ENCODE measurements around the gene MVK. TPM values are rescaled to one million over a fixed set of nuclear protein-coding genes. Genes with fewer than 3 reads are reported as not detected.
A peak's percentile ranks its signal among the peaks of the same experiment; 100 is the strongest.

The MVK gene
- total RNA-seq (2014; rRNA removed; shearing (Covaris generic)) = 16.7 and 18.1 TPM in 2 replicates

DNA sequence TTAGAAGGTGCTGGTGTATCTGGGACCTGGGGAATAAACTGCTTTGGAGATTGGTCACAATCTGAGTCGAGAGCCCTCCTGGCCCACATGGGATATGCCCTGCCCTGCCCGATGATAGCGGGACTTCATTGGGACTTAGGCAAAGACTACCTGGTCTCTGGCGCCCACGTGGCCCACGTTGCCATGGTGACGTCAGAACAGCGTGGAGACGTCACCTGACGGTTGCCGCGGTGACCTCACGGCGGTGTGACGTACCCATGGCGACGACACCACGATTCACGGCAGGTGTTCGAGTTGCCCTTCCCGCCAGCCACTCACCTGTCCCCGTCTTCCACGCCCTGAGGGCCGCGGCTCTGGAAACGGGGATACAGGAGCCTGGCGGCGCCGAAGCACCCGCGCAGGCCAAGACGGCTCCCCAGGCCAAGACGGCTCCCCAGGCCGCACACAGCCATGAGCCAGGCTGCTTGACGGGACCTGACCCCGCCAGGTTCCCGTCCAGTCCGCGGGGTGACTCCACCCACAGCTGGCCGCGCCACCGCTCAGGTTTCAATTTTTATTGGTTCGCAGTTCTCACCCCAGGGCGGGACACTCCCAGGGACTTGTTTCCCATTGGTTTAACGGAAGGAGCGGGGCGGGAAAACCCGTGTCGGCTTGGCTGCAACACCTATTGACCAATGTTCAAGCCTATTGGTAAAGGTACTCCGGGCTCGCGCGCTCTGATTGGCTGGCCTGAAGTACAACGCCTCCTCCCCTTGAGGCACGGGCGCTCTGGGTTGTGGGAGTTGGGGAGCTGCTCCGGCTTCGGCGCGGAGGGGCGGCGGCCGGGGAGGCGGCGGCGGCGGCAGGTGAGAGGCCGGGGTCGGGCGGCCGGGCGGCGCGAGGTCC lies at the start of gene MVK, which contains the start of gene MMAB:
Gene MVK (plus strand): TSS at position 766 of the 885 bp plus-strand sequence. CDS start 1,029 bp downstream, outside the sequence.
Gene MMAB (minus strand): TSS at position 476 of the 885 bp plus-strand sequence. CDS start 24 bp downstream, at position 452.
- H3K4me3 ChIP-seq = peak within 1 kb of the TSS; percentile 81

DNA sequence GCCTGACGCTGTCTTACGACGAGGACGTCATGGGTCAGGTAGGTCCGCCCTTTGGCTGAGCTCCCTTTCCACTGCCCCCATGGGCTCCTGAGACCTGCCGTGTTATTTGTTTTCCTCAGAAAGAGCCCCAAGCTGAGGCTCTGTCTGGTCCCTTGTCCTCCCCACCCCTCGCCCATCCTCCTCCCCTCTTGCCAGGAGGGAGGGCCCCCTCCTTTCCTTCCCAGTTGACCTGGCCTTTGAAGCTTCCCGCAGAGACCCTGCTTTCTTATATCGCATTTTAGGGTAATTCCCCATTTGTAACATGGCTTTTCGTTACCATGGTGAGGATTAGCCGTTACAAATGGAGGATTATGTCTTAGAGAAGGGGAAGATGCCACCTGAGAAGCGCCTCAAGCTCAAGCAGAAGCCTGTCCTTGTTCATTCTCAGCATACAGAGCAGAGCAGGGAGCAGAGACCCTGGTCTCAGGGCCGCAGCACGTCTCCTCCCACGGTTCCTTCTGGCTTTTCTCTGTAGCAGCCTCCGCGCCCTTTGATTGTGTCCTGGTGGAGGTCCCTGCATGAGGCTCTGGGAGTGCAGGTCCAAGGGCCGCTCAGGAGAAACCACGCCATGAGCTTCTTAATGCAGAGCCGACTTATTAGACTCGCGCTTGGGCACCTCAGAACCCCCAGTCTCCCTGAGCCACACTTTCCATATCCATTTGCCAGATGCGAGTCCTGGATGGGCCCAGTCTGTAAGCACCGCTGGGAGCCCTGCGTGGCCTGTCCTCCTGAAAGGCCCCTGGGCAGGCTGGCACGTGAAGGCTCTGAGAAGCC lies 48.9 kb upstream of the MVK start:
- no peak overlapping the region for H3K4me3 ChIP-seq
- H3K9me3 ChIP-seq (replicated peaks) = no peaks in the 10 kb centered on the region
- no peak for DNase-seq (ENCODE audit: low read depth in 1 of 2, low spot score in 2 of 2)
- no peak overlapping the region for H3K27ac ChIP-seq
- no peaks in the 10 kb centered on the region for H3K27me3 ChIP-seq (replicated peaks)
- H3K36me3 ChIP-seq = peaks cover 58% of the 10 kb centered on the region
- peaks cover 6% of the 10 kb centered on the region for H3K4me1 ChIP-seq (replicated peaks)

More for the DNA sequence above, at the start of gene MVK, which contains the start of gene MMAB:
- Histone ChIP-seq H3K36me3 (peaks cover 26% of the 10 kb centered on the region), H3K9me3 (replicated peaks) (no peaks in the 10 kb centered on the region), H3K27me3 (replicated peaks) (no peaks in the 10 kb centered on the region), H3K4me1 (replicated peaks) (peaks cover 16% of the 10 kb centered on the region), H3K27ac (peak within 1 kb of the TSS; percentile 73)
- DNase-seq (ENCODE audit: low read depth in 1 of 2, low spot score in 2 of 2) = peak; percentile 93 to 99

DNA sequence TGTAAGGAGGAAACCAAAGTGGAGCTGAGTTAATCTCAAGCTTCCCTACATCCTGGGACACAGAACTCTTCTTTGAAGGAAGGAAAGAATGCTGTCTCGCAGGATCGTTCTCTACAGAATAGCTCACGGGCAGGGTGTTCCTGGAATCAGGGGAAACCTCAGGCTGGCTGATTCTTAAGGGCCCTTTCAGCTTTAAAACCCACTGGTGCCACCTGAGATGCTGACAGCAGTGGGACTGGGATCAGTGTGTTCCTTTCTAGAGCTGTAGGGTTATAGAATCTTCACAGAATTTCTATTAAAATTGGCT lies 48.4 kb upstream of the MVK start:
- Histone ChIP-seq H3K27ac (no peak overlapping the region), H3K27me3 (replicated peaks) (no peaks in the 10 kb centered on the region), H3K4me3 (no peak overlapping the region), H3K9me3 (replicated peaks) (no peaks in the 10 kb centered on the region), H3K4me1 (replicated peaks) (peaks cover under 1% of the 10 kb centered on the region; the same call in 1 of the 2 replicates), H3K36me3 (peaks cover 56% of the 10 kb centered on the region)
- no peak for DNase-seq (ENCODE audit: low read depth in 1 of 2, low spot score in 2 of 2)

DNA sequence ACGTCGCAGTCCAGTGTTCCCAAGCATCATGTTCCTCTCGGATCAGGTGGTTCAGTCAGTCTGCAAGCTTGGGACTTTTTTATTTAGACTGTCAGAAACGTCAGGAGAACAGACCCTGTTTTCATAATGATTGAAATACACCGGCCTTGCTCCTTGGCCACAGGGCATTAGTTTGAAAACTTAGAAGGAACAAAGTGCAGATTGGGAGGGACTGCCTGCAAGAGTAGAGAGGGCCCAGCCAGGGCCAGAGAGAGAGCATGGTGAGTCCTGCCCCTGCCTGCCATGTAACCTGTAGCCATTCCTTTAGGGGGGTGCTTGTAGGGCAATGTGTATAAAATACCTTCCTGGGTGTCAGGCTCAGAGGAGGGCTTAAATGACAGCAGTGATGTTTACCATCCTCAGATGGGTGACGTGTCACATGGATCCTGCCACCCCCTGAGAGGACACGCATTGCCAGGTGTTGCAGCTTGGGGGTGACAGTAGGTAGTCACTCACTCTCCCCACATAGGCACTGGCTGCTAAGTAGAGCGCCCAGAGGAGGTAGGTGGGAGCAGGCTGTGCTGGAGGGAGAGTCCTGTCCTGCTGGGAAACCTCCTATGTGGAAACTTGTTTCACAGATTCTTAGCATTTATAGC lies 46.0 kb upstream of the MVK start:
- peaks cover 43% of the 10 kb centered on the region for H3K36me3 ChIP-seq
- H3K27ac ChIP-seq = no peak overlapping the region

DNA sequence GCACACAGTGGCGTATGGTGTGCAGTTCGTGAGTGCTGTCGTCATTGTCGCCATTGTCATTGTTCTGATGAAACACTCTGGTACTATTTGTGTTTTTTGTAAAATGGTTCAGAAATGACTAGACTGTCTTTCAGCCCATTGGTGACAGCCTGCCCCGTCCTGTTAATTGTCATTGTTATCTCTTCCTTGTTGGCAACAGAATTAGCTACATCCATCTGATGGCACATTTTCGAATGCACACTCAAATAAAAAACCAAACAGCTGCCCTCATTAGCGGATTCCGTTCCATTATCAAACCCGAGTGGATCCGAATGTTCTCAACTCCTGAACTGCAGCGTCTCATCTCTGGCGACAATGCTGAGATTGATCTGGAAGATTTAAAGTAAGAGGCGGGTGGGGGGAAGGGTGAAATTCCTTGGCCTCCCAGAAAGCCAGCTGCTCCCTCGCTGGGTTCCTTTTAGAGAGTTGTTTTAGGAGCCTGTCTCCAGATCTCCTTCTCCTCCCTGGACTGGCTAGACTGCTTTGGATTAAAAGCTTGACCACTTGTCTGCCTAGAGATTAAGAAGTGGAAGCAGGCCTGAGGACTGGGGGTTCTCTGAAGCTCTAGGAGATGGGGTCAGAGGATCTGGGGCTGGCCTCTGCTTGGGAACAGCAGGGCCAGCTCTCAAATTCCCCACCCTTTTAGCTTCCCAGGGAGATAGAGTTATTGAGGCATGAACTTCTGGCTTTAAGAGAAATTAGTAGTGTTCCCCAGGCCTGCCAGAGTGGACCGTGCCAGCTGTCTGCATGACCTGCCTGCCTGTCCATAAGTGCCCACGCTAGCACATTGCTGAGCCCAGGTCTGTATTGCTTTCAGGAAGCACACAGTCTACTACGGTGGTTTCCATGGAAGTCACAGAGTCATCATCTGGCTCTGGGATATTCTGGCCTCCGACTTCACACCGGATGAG lies 43.6 kb upstream of the MVK start:
- Histone ChIP-seq H3K9me3 (replicated peaks) (no peaks in the 10 kb centered on the region), H3K27me3 (replicated peaks) (no peaks in the 10 kb centered on the region), H3K4me1 (replicated peaks) (peaks cover 5% of the 10 kb centered on the region), H3K27ac (no peak overlapping the region), H3K4me3 (no peak overlapping the region), H3K36me3 (peaks cover 34% of the 10 kb centered on the region)
- no peak for DNase-seq (ENCODE audit: low read depth in 1 of 2, low spot score in 2 of 2)

More for the DNA sequence above, 46.0 kb upstream of the MVK start:
- Histone ChIP-seq H3K4me1 (replicated peaks) (peaks cover 5% of the 10 kb centered on the region), H3K27me3 (replicated peaks) (no peaks in the 10 kb centered on the region), H3K4me3 (no peak overlapping the region), H3K9me3 (replicated peaks) (no peaks in the 10 kb centered on the region)
- DNase-seq (ENCODE audit: low read depth in 1 of 2, low spot score in 2 of 2) = no peak

DNA sequence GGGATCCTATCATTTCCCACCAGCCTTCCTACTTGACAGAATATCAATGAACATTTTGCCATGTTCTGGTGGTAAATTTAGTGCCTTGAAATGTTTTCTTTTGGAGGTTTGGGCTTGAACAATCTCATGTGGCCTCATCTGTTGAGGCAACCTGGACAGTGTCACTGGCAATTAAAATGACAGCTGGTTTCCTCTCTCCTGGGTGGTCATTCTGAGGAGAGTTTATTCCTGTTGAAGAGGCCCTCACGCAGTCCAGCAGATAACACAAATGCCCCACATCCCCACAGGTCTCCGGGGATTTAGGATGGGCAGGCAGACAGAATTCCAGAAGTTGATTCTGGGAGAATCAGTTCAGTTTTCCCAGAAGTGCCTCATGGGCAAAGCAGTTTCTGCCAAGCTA lies 42.2 kb upstream of the MVK start:
- no peaks in the 10 kb centered on the region for H3K27me3 ChIP-seq (replicated peaks)
- no peak overlapping the region for H3K27ac ChIP-seq
- no peaks in the 10 kb centered on the region for H3K9me3 ChIP-seq (replicated peaks)
- peaks cover 5% of the 10 kb centered on the region for H3K4me1 ChIP-seq (replicated peaks)
- DNase-seq (ENCODE audit: low read depth in 1 of 2, low spot score in 2 of 2) = no peak
- H3K36me3 ChIP-seq = peaks cover 33% of the 10 kb centered on the region
- H3K4me3 ChIP-seq = no peak overlapping the region

DNA sequence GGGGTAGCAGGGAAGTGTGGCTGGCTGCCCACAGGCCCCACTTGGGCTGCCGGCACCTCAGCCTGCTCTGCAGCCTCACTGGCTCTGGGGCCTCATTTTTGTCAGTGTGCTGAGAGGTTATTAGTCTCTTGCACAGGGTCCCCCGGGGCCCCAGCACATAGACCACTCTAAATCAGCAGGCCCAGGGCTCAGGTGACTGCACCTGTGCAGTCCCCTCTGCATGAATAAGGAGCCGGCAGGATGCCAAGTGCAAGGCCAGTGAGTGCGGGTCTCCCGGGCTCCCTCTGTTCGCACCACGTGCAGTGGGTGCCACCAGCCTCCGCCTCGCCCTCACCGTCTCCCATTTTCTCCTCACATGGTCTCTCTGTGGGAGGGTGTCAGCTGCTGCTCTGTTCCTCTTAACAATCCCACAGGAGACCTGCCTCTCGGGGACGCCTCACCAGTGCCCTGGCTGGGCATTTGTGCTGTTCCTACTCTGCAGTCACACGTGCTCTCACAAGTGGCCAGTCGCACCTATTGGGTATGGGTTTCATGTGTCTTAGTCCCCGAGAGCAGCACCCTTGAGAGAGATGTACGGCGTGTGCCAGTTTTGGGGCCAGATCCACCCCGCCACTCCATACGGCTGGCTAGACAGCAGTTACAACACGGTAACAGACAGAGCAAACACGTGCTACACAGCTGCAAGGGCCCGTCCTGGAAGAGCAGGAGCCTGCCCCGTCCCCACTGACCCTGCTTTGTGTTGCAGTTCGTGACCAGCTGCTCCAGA lies 40.7 kb upstream of the MVK start:
- Histone ChIP-seq H3K9me3 (replicated peaks) (no peaks in the 10 kb centered on the region), H3K4me1 (replicated peaks) (peaks cover 5% of the 10 kb centered on the region), H3K27me3 (replicated peaks) (no peaks in the 10 kb centered on the region), H3K4me3 (no peak overlapping the region), H3K27ac (no peak overlapping the region), H3K36me3 (peaks cover 25% of the 10 kb centered on the region)
- no peak for DNase-seq (ENCODE audit: low read depth in 1 of 2, low spot score in 2 of 2)

DNA sequence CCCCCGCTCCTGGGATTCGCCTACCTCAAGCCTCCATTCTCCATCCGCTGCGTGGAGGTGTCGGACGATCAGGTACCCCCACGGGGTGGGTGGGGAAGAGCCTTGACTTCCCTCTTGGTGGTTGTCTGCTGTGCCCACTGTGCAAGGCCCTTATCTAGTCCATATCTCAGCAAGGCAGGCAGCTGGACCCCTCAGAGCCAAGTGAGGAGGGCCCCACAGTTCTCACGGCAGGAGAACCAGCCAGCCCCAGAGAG lies 40.2 kb upstream of the MVK start:
- Histone ChIP-seq H3K27me3 (replicated peaks) (no peaks in the 10 kb centered on the region), H3K9me3 (replicated peaks) (no peaks in the 10 kb centered on the region), H3K36me3 (peaks cover 27% of the 10 kb centered on the region), H3K4me3 (no peak overlapping the region), H3K27ac (no peak overlapping the region), H3K4me1 (replicated peaks) (peaks cover 6% of the 10 kb centered on the region)
- DNase-seq (ENCODE audit: low read depth in 1 of 2, low spot score in 2 of 2) = no peak

DNA sequence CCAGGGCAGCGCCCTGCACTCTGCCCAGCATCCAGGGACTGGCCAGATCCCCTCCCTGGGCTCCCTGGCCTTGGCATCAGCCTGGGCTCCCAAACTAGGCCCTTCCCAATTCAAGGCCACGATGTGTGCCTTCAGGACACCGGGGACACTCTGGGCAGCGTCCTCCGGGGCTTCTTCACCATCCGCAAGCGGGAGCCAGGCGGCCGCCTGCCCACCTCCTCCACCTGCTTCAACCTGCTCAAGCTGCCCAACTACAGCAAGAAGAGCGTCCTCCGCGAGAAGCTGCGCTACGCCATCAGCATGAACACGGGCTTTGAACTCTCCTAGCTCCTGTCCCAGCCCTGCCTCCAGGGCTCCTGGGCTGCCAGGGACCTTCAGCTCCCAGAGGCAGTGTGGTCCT lies 39.1 kb upstream of the MVK start:
- peaks cover 16% of the 10 kb centered on the region for H3K4me1 ChIP-seq (replicated peaks)
- H3K27me3 ChIP-seq (replicated peaks) = no peaks in the 10 kb centered on the region

DNA sequence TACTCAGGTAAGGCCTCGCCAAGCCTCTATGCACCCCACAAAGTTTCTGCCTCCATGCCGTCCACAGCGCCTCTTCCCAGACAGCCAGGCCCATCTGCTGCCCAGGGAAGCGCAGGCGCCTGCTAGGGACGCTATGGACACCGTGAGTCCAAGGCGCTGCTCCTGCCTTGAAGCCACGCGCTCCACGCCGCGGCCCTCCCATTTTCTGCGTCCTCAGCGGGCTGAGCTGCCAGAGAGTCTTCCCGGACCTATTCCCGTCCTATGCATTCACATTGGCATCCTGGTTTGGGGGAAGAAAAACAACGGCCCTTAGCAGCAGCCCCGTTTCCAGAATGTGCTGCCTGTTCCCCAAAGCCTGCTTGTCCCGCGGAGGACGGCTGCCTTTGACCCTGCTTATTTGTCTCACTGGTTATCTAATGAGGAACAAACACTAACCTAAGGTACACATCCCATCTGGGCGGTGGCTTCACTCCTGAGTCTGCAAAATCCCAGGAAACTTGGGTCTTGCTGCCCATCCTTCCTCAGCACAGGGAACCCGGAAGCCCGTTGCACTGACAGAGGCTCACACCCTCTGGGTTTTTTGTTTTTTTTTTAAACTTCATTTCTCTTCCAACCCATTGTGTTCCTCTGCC lies 38.2 kb upstream of the MVK start:
- DNase-seq (ENCODE audit: low read depth in 1 of 2, low spot score in 2 of 2) = no peak
- Histone ChIP-seq H3K4me3 (no peak overlapping the region), H3K36me3 (peaks cover 24% of the 10 kb centered on the region), H3K9me3 (replicated peaks) (no peaks in the 10 kb centered on the region), H3K27me3 (replicated peaks) (no peaks in the 10 kb centered on the region), H3K4me1 (replicated peaks) (peaks cover 23% of the 10 kb centered on the region), H3K27ac (no peak overlapping the region)

More for the DNA sequence above, 39.1 kb upstream of the MVK start:
- peaks cover 29% of the 10 kb centered on the region for H3K36me3 ChIP-seq
- H3K9me3 ChIP-seq (replicated peaks) = no peaks in the 10 kb centered on the region
- no peak overlapping the region for H3K27ac ChIP-seq
- DNase-seq (ENCODE audit: low read depth in 1 of 2, low spot score in 2 of 2) = no peak
- H3K4me3 ChIP-seq = no peak overlapping the region

DNA sequence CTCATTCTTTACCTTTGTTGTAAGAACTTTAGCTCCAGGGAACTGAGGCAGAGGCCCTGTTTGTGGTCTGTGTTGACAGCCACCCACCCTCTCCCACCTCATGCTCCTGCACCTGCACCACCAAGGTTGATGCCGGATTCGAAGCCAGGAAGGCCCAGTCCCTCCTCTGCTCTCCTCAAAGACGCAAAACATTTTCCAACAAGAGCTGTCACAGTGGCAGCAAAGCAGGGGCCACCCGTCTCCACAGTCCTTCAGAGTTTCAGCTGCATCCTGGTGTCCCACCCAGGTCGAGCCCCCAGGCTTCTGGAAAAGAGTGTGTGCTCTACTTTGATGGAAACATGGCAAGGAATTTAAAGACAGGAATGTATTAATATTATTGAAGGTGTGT lies 37.7 kb upstream of the MVK start:
- Histone ChIP-seq H3K27ac (no peak overlapping the region), H3K36me3 (peaks cover 20% of the 10 kb centered on the region), H3K9me3 (replicated peaks) (no peaks in the 10 kb centered on the region), H3K4me1 (replicated peaks) (peaks cover 23% of the 10 kb centered on the region), H3K27me3 (replicated peaks) (no peaks in the 10 kb centered on the region), H3K4me3 (no peak overlapping the region)
- DNase-seq (ENCODE audit: low read depth in 1 of 2, low spot score in 2 of 2) = no peak

DNA sequence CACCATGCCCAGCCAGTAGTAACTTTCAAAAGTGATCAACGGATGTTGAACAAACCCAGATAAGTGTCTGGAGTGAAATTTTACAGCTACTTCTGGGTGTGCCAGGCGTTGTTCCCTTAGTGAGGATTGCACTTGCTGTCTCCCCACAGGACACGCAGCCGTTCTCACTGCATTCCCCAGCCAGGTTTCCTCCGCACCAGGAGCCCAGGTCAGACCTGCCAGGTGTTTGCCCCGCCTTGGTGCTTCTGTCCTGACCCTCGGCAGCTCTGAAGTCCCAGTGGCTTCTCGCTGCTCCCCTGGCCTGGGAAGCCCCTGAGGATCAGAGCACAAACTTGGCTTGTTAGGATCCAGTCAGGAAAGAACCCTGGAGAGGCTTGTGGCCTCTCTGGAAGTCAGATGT lies 36.5 kb upstream of the MVK start:
- H3K4me1 ChIP-seq (replicated peaks) = peaks cover 18% of the 10 kb centered on the region

More for the DNA sequence above, 36.5 kb upstream of the MVK start:
- H3K27me3 ChIP-seq (replicated peaks) = no peaks in the 10 kb centered on the region
- H3K36me3 ChIP-seq = peaks cover 17% of the 10 kb centered on the region
- DNase-seq (ENCODE audit: low read depth in 1 of 2, low spot score in 2 of 2) = no peak
- no peak overlapping the region for H3K27ac ChIP-seq
- no peak overlapping the region for H3K4me3 ChIP-seq
- H3K9me3 ChIP-seq (replicated peaks) = no peaks in the 10 kb centered on the region; the same call in 1 of the 2 replicates

Measured in SJSA1 (cell line).